Stimulated activated CD4-positive, alpha-beta T cell treated with anti-CD3 and anti-CD28 coated beads, Interleukin-1b, Interleukin-23, amount 100 ng/mL, for 24 hours (primary cell): ENCODE results near the gene LRRC32.

ENCODE experiments used
- DNase-seq, 4 experiments: peaks; one replicate each; pipeline ENCODE4 v3.0.0-alpha.2; 2020; ENCODE audit warnings: low read depth in 4 of 4, low spot score in 1 of 4

LRRC32 gene, protein sequence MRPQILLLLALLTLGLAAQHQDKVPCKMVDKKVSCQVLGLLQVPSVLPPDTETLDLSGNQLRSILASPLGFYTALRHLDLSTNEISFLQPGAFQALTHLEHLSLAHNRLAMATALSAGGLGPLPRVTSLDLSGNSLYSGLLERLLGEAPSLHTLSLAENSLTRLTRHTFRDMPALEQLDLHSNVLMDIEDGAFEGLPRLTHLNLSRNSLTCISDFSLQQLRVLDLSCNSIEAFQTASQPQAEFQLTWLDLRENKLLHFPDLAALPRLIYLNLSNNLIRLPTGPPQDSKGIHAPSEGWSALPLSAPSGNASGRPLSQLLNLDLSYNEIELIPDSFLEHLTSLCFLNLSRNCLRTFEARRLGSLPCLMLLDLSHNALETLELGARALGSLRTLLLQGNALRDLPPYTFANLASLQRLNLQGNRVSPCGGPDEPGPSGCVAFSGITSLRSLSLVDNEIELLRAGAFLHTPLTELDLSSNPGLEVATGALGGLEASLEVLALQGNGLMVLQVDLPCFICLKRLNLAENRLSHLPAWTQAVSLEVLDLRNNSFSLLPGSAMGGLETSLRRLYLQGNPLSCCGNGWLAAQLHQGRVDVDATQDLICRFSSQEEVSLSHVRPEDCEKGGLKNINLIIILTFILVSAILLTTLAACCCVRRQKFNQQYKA

DNA sequence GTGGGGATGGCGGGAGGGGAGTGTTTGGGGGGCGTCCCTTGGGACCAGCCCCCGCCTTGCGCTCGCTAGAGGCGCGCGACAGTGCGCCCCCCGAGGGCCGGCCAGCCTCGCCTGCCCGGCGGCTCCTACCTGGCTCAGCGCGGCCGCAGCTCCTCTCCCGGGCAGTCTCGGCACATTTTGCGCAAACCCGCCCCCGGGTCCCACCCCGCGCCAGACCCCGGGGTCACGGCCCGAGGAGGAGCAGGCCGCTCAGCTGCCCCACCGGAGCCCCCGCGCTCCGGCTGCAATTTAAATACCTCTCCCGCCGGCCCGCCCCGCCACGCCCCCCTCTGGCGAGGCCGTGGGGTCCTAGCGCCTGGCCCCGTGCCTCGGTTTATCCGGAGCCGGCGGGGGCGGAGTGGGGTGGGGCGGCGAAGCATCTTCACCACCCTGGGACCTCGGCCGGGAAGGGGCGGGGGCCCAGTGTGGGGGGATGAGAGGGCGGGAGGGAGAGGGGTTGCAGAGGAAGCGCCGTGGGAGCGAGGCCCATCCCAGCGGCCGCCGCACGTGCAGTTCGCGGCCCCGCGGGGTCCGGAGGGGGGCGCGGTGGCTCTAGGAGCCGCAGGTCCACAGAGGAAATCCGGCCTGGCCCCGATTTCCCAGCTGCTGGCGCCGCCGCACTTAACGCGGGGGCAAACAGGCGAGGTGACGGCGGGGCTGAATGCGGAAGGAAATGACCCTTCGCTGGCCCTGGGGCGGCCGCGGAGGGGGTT, at the start of gene LRRC32:
Gene LRRC32 (minus strand): TSS at position 263 of the 752 bp plus-strand sequence. CDS start 4,793 bp downstream, outside the sequence.
- DNase-seq, result peak in 1 of 4 experiments; percentile 19

DNA sequence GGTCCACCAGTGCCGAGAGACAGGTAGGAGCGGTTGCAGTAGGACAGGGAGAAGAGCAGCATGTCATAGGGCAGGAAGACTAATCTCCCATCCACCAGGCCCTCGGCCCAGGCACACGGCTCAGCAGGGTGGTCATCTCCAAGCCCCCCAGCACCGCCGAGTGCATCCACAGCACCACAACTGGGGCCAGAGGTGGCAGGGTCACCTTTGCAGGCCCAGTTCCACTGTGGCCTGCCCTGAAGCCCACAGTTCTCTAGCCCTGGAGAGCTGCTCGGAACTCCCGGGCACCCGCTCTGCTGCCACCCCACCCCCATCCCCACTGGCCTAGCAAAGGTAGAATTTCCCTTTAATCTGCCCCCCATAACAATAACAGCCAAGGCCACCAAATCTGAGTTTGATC, 49.1 kb upstream of the LRRC32 start:
- DNase-seq, result no peak

DNA sequence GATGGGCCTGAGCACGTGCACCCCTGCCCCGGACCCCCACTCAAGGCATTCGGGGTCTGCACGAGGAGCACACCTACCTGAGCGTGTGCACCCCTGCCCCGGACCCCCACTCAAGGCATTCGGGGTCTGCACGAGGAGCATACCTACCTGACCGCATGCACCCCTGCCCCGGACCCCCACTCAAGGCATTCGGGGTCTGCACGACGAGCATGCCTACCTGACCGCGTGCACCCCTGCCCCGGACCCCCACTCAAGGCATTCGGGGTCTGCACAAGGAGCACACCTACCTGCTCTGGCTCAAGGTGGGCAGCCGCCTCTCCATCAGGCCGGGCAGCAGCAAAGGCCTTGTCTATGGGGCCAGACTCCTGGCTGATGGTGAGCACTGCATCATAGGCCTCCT, 48.7 kb upstream of the LRRC32 start:
- DNase-seq, result no peak

DNA sequence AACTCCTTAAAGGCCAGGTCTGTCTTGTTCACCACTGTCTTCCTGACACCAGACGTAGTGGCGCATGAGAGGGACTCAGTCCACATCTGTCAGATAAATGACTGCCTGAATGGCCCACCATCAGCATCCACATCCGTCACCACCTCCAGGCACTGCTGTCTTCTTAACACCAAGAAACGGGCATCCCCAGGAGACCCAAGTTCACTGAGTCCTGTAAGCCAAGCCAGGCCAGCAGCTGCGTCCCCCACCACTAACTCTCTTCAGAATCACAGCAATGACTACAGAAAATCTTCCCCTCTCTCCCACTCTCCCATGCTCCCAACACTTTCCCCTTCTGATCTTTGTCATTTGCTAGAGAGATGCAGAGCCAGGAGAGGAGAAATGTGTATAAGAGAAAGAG, 47.3 kb upstream of the LRRC32 start:
- DNase-seq, result no peak

DNA sequence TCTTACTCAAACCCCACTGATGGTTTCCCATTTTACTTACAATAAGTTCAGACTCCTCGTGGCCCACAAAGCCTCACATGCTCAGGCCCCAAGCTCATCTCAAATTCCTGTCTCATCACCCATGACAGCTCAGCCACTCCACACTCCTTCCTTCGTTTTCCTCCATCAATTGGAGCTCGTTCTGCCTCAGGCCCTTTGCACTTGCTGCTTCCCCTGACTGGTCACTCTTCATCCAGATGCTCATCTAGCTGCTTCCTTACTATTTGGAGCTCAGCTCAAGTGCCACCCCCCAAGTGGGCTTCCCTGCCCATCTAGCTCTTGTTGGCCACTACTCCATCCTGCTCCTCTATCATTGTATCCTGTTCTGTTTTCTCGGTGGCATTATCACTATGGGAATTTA, 46.8 kb upstream of the LRRC32 start:
- no peak for DNase-seq

DNA sequence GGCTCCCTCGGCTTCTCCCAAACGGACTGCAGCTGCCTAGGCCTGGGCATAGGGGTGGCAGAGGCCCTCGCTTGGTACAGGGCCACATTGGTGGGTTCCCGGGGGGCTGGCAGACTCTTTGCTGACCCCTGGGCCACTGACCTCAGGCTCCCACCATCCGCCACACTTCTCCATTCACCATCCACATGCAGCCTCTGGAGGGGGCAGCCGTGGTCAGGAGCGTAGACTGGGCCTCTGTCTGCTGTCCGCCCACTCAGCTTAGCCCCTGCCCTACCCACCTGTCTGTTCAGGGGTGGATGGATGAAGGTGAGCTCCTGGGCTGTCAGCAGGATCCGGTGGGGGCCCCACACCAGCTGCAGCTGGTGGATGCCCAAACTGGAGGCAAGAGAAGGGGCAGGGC, 45.7 kb upstream of the LRRC32 start:
- DNase-seq, result no peak

DNA sequence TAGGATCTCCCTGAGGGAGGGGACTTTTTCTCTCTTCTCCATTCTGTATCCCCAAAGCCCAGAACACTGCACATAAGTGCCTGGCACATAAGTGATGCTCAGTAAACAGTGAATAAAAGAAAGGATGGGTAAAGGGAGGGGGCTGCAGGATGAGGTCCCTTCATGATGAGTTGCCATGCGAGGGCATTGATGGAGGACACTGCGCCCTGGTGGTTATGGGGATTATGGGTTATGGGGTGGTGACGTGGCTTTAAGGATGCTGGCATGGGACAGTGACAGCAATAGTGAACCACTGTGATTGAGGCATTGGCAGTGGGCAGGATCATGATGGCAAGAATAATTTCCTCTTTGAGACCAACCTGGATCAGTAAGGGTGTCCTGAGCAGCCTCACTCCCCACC, 43.9 kb upstream of the LRRC32 start:
- no peak for DNase-seq

DNA sequence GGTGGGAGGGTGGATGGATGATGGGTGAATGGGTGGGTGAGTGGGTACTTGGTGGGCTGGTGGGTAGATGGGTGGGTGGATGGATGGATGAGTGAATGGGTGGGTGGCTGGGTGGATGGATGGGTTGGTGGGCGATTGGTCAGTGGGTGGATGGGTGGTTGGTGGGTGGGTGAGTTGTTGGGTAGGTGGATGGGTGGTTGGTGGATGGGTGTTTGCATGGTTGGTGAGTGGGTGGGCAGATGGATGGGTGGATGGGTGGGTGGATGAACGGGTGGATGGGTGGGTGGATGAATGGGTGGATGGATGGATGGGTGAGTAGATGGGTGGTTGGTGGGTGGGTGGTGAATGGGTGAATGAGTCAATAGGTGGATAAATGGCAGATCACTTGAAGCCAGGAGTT, 43.0 kb upstream of the LRRC32 start:
- DNase-seq, result no peak

DNA sequence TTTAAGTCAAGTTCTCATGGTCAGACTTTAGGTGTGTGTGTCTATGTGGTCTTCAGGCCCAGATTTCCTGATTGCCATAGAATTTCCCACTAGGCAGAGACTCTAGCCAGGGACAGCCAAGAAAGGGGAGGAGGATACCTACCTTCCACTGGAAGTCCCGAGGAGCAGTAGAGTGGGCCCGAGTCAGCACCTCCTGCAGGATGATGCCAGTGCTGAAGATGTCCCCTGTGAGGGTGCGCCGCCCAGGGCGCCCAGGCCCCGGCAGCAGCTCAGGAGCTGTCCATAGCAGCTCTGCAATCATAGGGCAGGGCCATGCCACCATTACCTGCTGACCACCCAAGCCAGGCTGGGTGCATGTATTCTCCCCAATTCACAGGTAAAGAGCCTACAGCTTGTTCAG, 41.6 kb upstream of the LRRC32 start:
- no peak for DNase-seq

DNA sequence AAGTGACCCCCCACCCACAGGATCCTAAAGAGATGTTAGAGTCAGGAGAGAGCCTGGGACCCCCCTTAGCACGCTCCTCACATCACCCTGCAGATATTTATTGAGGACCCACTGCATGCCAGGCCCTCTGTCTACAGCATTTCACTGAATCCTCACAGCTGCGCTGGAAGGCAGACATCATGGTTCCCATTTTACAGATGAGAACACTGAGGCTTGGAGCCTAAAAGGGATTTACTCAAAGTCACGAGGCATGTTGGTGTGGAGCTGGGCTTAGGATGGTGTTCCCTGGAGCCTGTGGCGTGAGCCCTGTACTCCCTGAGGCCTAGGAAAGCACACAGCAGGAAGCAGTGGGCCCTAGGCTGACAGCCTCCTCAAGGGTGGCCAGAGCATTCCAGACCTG, 39.2 kb upstream of the LRRC32 start:
- DNase-seq, result no peak

DNA sequence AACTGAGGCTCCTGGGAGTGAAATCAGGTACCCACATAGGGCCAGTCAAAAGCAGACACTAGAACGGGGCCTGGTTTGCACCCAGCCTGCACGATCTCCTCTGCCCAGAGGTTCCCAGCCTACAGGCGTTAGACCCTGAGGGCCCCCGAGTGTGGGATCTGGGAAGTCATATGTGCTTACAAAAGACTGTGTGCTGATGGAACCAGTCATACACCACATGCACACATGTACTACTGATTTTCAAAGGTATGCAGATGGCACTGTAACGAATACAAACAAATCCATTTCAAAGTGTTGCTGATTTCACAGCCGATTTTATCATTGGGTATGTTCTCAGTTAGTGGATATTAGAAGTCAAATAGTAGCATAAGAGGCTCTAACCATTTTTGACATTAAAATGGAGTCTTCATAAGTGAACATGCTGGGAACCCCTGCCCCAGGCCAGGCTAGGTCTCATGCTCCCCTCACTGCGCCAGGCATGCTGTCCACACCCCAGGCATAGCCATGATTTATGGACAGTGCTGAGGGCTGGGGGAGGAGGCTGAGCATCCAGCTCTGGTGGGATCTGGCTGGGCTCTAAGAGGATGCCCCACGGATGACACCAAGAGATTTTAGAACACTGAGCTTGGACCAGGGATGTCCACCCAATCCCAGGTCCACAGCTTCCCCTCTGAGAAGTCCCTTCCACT, 38.6 kb upstream of the LRRC32 start:
- DNase-seq, result no peak

DNA sequence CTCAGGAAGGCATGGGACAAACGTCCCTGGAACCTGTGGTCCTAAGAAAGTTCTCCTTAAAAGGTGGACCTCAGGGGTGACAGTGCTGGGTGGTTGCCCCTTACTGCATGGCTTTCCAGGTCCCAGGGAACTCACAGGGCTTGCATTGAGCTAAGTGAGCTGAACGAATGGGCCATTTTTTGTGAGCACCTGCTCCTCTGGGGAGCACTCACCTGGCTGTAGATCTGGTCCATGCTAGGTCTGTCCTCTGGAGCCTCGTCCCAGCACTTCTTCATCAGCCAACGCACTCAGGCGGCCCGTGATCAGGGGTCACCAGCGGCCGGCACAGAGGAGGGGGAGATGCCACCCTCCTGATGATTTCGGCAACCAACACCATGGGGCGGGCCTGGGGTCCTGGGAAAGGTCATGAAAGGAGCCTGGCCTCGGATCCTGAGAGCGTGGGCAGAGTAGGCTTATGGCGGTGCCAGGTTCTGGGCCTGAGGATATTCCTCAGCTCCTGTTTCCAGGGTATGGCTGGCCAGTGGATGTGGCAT, 36.8 kb upstream of the LRRC32 start:
- no peak for DNase-seq

DNA sequence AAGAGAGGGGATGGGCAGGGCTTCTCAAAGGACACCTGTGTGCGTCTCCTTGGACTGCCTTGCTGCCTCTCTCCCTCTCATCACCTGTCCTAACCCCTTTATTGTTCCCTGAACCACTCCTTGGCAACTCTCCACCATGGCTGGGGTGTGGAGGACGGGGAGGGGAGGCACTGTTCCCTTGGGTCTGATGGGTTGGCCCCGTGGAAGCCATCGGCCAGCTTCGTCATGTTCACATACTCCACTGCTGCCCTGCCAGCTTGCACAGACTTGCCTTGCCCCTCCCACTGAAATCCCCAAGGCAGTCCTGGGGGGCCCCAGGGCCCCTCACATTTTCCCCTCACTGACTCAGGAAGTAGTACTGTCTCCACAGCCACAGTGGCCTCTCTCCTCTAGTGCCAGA, 36.1 kb upstream of the LRRC32 start:
- DNase-seq, result no peak

DNA sequence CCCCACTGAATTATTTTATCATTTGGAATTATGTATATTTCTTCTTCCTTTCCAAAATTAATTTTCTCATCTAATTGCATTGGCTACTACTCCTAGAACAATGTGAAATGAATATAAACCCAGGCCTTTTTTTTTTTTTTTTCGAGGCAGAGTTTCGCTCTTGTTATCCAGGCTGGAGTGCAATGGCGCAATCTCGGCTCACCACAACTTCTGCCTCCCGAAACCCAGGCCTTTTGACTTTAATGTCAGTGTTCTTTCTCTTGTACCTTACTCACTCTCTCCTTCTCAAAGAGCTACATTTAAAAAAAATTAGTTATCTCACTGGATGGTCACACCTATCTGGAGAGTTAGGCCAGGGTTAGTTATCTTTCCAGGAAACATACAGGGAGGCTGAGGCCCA, 35.3 kb upstream of the LRRC32 start:
- DNase-seq, result no peak

DNA sequence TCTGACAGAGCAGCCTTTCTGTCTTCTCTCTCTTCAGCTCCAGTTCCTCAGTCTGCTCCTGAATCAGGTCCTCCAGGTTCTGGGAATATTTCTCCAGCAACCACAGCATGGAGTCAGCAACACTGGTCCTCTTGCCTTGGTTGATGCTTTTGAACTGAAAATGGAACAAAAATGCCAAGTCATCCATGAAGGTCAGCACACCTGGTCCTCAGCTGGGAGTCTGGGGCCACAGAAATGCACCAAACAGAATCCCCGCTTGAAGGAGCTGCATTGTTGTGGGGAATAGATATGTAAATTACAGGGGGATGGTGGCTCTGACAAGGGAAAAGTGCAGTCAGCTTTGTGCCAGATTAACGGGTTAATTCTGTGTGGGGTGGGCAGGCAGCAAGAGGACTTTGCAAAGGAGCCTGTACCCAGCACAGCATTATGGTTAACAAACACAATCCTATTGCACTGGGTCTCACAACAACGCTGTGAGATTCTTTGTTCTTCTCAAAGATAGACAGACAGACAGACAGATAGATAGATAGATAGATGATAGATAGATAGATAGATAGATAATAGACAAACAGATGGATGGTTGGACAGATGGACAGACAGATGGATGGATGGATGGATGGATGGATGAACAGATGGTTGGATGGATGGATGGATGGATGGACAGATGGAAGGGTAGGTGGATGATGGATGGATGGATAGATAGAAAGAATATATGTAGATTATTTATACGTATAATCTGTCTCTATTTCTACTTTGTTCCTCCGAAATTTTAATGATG, 33.8 kb upstream of the LRRC32 start:
- no peak for DNase-seq

DNA sequence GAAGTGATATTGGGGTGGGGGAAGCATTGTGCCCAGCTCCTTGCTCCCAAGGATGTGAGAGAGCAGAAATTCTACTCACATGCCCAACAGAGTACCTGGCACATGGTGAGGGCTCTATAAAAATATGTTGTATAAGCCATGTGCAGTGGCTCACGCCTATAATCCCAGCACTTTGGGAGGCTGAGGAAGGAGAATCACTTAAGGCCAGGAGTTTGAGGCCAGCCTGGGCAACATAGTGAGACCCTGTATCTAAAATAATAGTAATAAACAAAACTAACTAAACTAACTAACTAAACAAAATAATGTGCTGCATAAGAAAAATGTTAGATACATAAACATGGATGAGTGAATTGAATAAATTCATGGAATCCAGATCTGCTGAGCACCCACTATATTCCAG, 33.2 kb upstream of the LRRC32 start:
- DNase-seq, result no peak

DNA sequence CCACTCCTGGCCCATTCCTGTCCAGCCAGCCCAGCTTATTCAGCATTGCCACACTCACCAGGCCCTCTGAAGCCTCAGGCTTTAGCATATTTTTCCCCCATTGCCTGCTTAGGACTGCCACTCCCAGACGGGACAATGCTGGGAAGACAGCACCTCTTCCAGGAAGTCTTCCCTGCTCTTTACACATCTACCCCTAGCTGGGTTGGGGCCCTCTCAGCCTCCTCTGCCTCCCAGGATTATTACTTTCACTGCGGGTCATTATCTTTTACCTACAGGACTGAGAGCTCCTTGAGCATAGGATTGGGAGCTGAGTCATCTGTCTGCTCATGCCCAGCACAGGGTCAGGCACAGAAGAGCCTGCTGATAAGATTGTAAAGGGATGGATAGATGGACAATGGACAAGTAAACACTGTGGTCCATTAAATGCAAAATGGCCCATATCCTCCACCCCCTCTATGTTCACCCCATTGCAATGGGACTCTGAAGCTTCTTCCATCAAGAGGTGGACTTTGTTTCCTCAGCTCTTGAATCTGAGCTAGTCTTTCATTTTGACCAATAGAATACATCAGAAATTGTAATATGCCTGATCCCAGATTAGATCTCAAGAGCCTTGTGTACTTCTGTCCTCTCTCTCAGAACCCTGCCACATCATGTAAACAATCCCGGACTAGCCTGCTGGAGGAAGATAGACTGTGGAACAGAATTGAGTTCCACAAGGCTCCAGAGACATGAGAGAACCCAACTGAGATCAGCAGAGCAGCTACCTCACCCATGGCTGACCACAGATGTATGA, 32.0 kb upstream of the LRRC32 start:
- DNase-seq, result no peak

DNA sequence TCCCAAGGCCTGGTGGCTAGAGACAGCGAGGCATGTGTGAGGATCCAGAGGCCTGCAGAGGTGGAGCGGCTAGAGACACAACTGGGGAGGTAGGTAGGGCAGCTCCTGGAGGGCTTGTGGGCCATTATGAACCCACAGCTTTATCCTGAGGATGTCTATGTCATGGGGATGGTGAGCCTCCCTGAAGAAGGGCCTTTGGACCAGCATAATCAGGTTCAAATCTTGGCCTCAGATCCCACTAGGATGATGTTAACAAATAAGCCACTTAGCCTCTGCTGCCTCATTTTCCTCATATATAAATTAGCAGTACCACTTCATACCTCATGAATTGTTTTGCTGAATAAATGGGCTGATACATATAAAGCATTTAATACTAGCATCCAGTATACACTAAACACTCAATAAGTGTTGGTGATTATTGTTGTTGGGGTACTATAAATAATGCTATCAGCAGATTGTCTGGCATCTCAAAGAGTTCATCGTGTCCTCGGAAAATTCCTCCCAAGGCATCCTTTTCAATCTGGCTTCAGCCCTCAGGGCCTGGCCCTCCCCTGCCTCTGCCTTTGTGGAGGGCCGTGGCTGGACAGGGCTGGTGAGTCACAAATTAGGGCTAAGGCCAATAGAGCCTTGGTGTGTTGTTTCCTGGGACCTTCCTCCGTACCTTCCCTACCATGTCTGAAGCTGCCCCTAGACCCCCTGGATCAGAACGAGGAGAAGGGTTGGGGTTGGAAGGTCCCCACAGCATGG, 30.9 kb upstream of the LRRC32 start:
- DNase-seq, result no peak
